K562 (cell line): ENCODE measurements around the gene HYOU1. TPM values are rescaled to one million over a fixed set of nuclear protein-coding genes. Genes with fewer than 3 reads are reported as not detected.

Source experiments
- ETS2 ChIP-seq: IDR thresholded peaks from 2 replicates; pipeline ENCODE4 v1.6.1; 2016; ENCODE audit warnings: borderline replicate concordance, missing genetic modification characterization, mild to moderate bottlenecking, moderate library complexity, missing compliant biosample characterization; ENCODE audit not compliant: poor library complexity, severe bottlenecking
- HNRNPUL1 ChIP-seq: fragments of 200-400 bp; formaldehyde crosslinking; IDR thresholded peaks from 2 replicates; pipeline ENCODE4 v1.6.1; 2017; ENCODE audit warnings: low read length
- PHTF2 ChIP-seq: fragments of 250-450 bp; sonication (Bioruptor Pico); IDR thresholded peaks from 2 replicates; pipeline ENCODE4 v1.5.0; 2021; ENCODE audit warnings: mild to moderate bottlenecking
- SRSF1 ChIP-seq: fragments of 200-400 bp; formaldehyde crosslinking; IDR thresholded peaks from 2 replicates; pipeline ENCODE4 v1.6.1; 2017; ENCODE audit warnings: mild to moderate bottlenecking, low read depth, low read length, moderate library complexity
- SRSF7 ChIP-seq: fragments of 200-400 bp; formaldehyde crosslinking; optimal IDR thresholded peaks from 2 replicates; pipeline ENCODE3; 2017; ENCODE audit warnings: mild to moderate bottlenecking, low read depth, low read length
- TCF3 ChIP-seq: sonication (generic); formaldehyde crosslinking; IDR thresholded peaks from 2 replicates; pipeline ENCODE4 v1.4.0; 2020; ENCODE audit warnings: mild to moderate bottlenecking, missing genetic modification reagents
- ZKSCAN1 ChIP-seq: fragments of 150-350 bp; IDR thresholded peaks from 2 replicates; pipeline ENCODE4 v1.6.1; 2016; ENCODE audit warnings: low read depth, low read length
- ZNF507 ChIP-seq: conservative IDR thresholded peaks from 2 replicates; pipeline ENCODE4 v1.6.1; 2017; ENCODE audit warnings: missing genetic modification characterization, missing compliant biosample characterization
- ZNF75A ChIP-seq: fragments of 450-650 bp; formaldehyde crosslinking; IDR thresholded peaks from 2 replicates; pipeline ENCODE4 v1.4.0; 2020; ENCODE audit warnings: mild to moderate bottlenecking
- ZZZ3 ChIP-seq: fragments of 450-650 bp; IDR thresholded peaks from 2 replicates; pipeline ENCODE4 v1.6.1; 2016; ENCODE audit warnings: antibody characterized with exemption, mild to moderate bottlenecking, moderate library complexity
- polyA plus RNA-seq, 8 experiments: library from polyadenylated mRNA; depleted of rRNA in 4 of 8; stranded (reverse) in 5 of 8; unstranded in 3 of 8; fragments of >200 nt; fragmentation: Nextera tagmentation in 2 of 8; fragmentation: Illumina TruSeq in 1 of 8; extraction: Ambion mirVana in 2 of 8; extraction: Trizol in 1 of 8; gene quantifications; 2 replicates each; pipeline versions ENCODE4 v1.2.1 to v1.2.3, GENCODE V29; 2011 to 2014; ENCODE audit warnings: inconsistent platforms in 1 of 8, missing spikeins in 1 of 8
- total RNA-seq, 7 experiments: library from RNA; depleted of rRNA in 6 of 7; stranded (reverse); fragments of >200 nt in 6 of 7; fragmentation: Illumina TruSeq in 2 of 7; extraction: Trizol in 2 of 7; gene quantifications; 2 replicates each; pipeline versions ENCODE4 v1.2.1 to v1.2.3, GENCODE V29; 2011 to 2021; ENCODE audit warnings: low replicate concordance in 1 of 7
- TF ChIP-seq, protein P1 (sequence below), 2 experiments: fragments of 450-650 bp in 1 of 2; IDR thresholded peaks; 2 replicates each; pipeline ENCODE4 v1.6.1; 2011 to 2017; ENCODE audit warnings: low read depth in 2 of 2, antibody characterized with exemption in 1 of 2, borderline replicate concordance in 1 of 2, low read length in 1 of 2, mild to moderate bottlenecking in 1 of 2, mixed read lengths in 1 of 2; ENCODE audit not compliant: control insufficient read depth in 1 of 2
- TF ChIP-seq, protein P2 (sequence below): sonication (generic); formaldehyde crosslinking; IDR thresholded peaks from 2 replicates; pipeline ENCODE4 v1.8.0; 2022; ENCODE audit warnings: mild to moderate bottlenecking, missing genetic modification reagents
- TF ChIP-seq, protein P3 (sequence below): fragments of 150-350 bp; IDR thresholded peaks from 2 replicates; pipeline ENCODE4 v1.6.1; 2014; ENCODE audit warnings: low read depth, mild to moderate bottlenecking, low read length, borderline replicate concordance
- TF ChIP-seq, protein P4 (sequence below): sonication (generic); formaldehyde crosslinking; IDR thresholded peaks from 2 replicates; pipeline ENCODE4 v1.8.0; 2022; ENCODE audit warnings: mild to moderate bottlenecking, missing genetic modification reagents, borderline replicate concordance

Gene HYOU1
- total and polyA plus RNA-seq, 9 of the 15 experiments (the other 6 are each of a cell fraction or from before 2014, with no cell fraction given) = 19.5 to 197 (median 128) TPM

DNA sequence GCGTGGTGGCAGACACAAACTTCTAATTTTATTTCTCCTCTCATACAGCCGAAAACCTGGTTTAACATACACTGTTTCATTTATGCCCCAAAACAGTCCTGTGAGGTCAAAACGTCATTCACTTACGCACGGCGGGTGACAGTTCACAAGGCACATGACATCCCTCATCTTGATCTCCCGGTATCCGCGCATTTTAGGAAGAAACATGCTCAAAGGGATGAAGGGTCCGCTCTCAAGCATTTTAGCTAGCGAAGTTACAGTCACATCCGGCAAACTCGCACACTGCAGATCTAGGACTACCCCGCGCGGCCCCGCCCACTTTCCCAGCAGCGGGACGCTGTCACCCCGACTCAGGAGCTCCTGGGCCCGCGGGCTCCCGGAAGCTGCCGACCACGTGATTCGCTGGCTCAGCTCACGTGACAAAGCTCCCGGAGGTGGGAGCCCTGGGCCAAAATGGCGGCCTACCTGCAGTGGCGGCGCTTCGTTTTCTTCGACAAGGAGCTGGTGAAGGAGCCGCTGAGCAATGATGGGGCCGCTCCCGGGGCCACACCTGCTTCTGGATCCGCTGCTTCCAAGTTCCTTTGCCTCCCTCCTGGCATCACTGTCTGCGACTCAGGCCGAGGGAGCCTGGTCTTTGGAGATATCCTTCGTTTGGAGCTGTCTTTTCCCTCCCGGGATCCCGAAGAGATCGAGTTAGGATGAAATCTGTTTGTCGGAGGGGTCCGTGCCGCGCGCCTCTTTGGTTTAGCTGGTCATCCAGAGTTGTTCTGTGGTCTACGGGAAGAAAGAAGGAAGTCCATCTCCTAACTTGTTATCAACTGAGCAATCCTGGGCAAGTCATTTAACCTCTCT, 10.6 kb upstream of the HYOU1 start, which contains the start of gene VPS11 (continued):
- TF ChIP-seq, protein P1, sequence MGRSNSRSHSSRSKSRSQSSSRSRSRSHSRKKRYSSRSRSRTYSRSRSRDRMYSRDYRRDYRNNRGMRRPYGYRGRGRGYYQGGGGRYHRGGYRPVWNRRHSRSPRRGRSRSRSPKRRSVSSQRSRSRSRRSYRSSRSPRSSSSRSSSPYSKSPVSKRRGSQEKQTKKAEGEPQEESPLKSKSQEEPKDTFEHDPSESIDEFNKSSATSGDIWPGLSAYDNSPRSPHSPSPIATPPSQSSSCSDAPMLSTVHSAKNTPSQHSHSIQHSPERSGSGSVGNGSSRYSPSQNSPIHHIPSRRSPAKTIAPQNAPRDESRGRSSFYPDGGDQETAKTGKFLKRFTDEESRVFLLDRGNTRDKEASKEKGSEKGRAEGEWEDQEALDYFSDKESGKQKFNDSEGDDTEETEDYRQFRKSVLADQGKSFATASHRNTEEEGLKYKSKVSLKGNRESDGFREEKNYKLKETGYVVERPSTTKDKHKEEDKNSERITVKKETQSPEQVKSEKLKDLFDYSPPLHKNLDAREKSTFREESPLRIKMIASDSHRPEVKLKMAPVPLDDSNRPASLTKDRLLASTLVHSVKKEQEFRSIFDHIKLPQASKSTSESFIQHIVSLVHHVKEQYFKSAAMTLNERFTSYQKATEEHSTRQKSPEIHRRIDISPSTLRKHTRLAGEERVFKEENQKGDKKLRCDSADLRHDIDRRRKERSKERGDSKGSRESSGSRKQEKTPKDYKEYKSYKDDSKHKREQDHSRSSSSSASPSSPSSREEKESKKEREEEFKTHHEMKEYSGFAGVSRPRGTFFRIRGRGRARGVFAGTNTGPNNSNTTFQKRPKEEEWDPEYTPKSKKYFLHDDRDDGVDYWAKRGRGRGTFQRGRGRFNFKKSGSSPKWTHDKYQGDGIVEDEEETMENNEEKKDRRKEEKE (IDR thresholded peaks at IDR 0.05; ENCODE audit: borderline replicate concordance in 1 of 2, control insufficient read depth in 1 of 2, low read depth in 2 of 2, low read length in 1 of 2) = no peak
- no peak for TF ChIP-seq PHTF2 (CRISPR knock-in tag)
- TF ChIP-seq ZKSCAN1 = no peak
- no peak for TF ChIP-seq ZNF75A (CRISPR knock-in tag)
- TF ChIP-seq ZNF507 (tag) = no peak
- TF ChIP-seq, protein P2, sequence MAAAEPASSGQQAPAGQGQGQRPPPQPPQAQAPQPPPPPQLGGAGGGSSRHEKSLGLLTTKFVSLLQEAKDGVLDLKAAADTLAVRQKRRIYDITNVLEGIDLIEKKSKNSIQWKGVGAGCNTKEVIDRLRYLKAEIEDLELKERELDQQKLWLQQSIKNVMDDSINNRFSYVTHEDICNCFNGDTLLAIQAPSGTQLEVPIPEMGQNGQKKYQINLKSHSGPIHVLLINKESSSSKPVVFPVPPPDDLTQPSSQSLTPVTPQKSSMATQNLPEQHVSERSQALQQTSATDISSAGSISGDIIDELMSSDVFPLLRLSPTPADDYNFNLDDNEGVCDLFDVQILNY (CRISPR knock-in tag) = no peak
- TF ChIP-seq SRSF7 = no peak
- TF ChIP-seq, protein P3, sequence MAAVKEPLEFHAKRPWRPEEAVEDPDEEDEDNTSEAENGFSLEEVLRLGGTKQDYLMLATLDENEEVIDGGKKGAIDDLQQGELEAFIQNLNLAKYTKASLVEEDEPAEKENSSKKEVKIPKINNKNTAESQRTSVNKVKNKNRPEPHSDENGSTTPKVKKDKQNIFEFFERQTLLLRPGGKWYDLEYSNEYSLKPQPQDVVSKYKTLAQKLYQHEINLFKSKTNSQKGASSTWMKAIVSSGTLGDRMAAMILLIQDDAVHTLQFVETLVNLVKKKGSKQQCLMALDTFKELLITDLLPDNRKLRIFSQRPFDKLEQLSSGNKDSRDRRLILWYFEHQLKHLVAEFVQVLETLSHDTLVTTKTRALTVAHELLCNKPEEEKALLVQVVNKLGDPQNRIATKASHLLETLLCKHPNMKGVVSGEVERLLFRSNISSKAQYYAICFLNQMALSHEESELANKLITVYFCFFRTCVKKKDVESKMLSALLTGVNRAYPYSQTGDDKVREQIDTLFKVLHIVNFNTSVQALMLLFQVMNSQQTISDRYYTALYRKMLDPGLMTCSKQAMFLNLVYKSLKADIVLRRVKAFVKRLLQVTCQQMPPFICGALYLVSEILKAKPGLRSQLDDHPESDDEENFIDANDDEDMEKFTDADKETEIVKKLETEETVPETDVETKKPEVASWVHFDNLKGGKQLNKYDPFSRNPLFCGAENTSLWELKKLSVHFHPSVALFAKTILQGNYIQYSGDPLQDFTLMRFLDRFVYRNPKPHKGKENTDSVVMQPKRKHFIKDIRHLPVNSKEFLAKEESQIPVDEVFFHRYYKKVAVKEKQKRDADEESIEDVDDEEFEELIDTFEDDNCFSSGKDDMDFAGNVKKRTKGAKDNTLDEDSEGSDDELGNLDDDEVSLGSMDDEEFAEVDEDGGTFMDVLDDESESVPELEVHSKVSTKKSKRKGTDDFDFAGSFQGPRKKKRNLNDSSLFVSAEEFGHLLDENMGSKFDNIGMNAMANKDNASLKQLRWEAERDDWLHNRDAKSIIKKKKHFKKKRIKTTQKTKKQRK = no peak
- no peak for TF ChIP-seq TCF3 (CRISPR knock-in tag)
- TF ChIP-seq, protein P4, sequence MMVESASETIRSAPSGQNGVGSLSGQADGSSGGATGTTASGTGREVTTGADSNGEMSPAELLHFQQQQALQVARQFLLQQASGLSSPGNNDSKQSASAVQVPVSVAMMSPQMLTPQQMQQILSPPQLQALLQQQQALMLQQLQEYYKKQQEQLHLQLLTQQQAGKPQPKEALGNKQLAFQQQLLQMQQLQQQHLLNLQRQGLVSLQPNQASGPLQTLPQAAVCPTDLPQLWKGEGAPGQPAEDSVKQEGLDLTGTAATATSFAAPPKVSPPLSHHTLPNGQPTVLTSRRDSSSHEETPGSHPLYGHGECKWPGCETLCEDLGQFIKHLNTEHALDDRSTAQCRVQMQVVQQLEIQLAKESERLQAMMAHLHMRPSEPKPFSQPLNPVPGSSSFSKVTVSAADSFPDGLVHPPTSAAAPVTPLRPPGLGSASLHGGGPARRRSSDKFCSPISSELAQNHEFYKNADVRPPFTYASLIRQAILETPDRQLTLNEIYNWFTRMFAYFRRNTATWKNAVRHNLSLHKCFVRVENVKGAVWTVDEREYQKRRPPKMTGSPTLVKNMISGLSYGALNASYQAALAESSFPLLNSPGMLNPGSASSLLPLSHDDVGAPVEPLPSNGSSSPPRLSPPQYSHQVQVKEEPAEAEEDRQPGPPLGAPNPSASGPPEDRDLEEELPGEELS (CRISPR knock-in tag) = 0 out of 2 replicates have a peak, but pooled peaks have one; percentile 43
- no peak for TF ChIP-seq ETS2
- no peak for TF ChIP-seq SRSF1
- no peak for TF ChIP-seq ZZZ3
- TF ChIP-seq HNRNPUL1 = no peak
